Natural killer cell (primary cell): ENCODE measurements around the gene PUM1. TPM values are rescaled to one million over a fixed set of nuclear protein-coding genes. Genes with fewer than 3 reads are reported as not detected.

Source experiments
- ATAC-seq, 3 donors: fragments of 150-1000 bp in 2 of 3; fragments of 200-7000 bp in 1 of 3; cut with Tn5 transposase; 1 replicate in 1 of 3; 2 replicates in 2 of 3; pipeline ENCODE4 v1.10.0; 2021; ENCODE audit warnings: mild to moderate bottlenecking in 2 of 3, moderate library complexity in 2 of 3
- DNase-seq, 2 donors: peaks; one replicate each; pipeline versions ENCODE4 v3.0.0 to v3.0.0-alpha.2; 2013 to 2021; ENCODE audit warnings: mixed read lengths in 1 of 2
- H3K27ac ChIP-seq: one replicate; pipeline ENCODE4 v1.5.1; 2013; ENCODE audit warnings: mild to moderate bottlenecking, low read length
- H3K27me3 ChIP-seq: one replicate; pipeline ENCODE4 v1.6.1; 2013; ENCODE audit warnings: low read length; ENCODE audit not compliant: control insufficient read depth, insufficient read depth
- H3K36me3 ChIP-seq: one replicate; pipeline ENCODE4 v1.6.1; 2013; ENCODE audit warnings: low read length; ENCODE audit not compliant: control insufficient read depth, insufficient read depth
- H3K4me1 ChIP-seq: one replicate; pipeline ENCODE4 v1.6.1; 2013; ENCODE audit warnings: low read length; ENCODE audit not compliant: control insufficient read depth, insufficient read depth
- H3K4me3 ChIP-seq: one replicate; pipeline ENCODE4 v1.5.1; 2013; ENCODE audit warnings: low read length
- H3K9me3 ChIP-seq: one replicate; pipeline ENCODE4 v1.6.1; 2013; ENCODE audit warnings: low read length; ENCODE audit not compliant: control insufficient read depth, insufficient read depth
- H3K27ac Mint-ChIP-seq, 2 donors: one replicate each; pipeline ENCODE4 v1.8.0; 2022; ENCODE audit warnings: mild to moderate bottlenecking in 2 of 2, mixed read lengths in 2 of 2, moderate library complexity in 1 of 2
- H3K27me3 Mint-ChIP-seq, 2 donors: one replicate each; pipeline ENCODE4 v1.8.0; 2022; ENCODE audit warnings: low read depth in 2 of 2, mixed read lengths in 2 of 2
- H3K36me3 Mint-ChIP-seq: one replicate; pipeline ENCODE4 v1.8.0; 2022; ENCODE audit warnings: mixed read lengths
- H3K4me1 Mint-ChIP-seq, 2 donors: one replicate each; pipeline ENCODE4 v1.8.0; 2022; ENCODE audit warnings: mixed read lengths in 2 of 2
- H3K4me3 Mint-ChIP-seq: one replicate; pipeline ENCODE4 v1.8.0; 2022; ENCODE audit warnings: mild to moderate bottlenecking, moderate library complexity, mixed read lengths
- H3K9me3 Mint-ChIP-seq, 2 donors: one replicate each; pipeline ENCODE4 v1.8.0; 2022; ENCODE audit warnings: mixed read lengths in 2 of 2
- WGBS: methylation state at CpG from one replicate; pipeline ENCODE4 v1.1.7; 2013; ENCODE audit warnings: missing lambda C conversion rate; ENCODE audit not compliant: insufficient coverage; 5-methylcytosine and 5-hydroxymethylcytosine counted together
- intact Hi-C: fragments of 100-400 bp; cut with micrococcal nuclease; formaldehyde crosslinking; loops from one replicate; pipeline ENCODE4 v1.14.2; 2022
- total RNA-seq, 4 donors: library from RNA; stranded (reverse); fragments of 120-200 nt in 1 of 4; gene quantifications; one replicate each; pipeline versions ENCODE4 v1.2.3 to v1.2.4, GENCODE V29; 2013 to 2022
- TF ChIP-seq, protein P1 (sequence below): fragments of 200-600 bp; IDR thresholded peaks from one replicate; pipeline ENCODE4 v1.8.0; 2022; ENCODE audit warnings: antibody characterized with exemption

The PUM1 gene
- total RNA-seq, 3 donors from 2014 or later (not counting 1 experiment from before 2014, with no cell fraction given) = 193 to 209 (median 202) TPM

DNA sequence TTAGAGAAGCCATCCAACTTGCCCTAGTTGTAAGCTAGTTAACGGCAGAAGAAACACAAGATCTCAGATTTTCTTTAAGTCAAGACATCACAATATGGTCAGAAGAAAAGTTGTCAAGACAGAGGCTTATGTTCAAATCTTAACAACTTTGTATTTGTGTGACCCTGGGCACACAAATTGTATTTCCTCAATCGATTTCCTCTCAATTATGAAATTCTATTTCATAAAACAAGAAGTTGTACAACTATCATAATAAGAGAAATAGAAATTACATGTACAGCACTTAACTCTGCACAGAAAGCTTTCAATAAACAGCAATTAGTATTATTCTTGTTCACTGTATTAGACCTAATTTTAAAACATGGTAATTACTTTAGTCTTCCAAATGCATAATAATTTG is 94.0 kb downstream of the PUM1 start:
- H3K36me3 ChIP-seq = peaks cover 33% of the 10 kb centered on the region
- no peaks in the 10 kb centered on the region for H3K36me3 Mint-ChIP-seq
- ATAC-seq (no peak), DNase-seq (no peak)
- TF ChIP-seq, protein P1, sequence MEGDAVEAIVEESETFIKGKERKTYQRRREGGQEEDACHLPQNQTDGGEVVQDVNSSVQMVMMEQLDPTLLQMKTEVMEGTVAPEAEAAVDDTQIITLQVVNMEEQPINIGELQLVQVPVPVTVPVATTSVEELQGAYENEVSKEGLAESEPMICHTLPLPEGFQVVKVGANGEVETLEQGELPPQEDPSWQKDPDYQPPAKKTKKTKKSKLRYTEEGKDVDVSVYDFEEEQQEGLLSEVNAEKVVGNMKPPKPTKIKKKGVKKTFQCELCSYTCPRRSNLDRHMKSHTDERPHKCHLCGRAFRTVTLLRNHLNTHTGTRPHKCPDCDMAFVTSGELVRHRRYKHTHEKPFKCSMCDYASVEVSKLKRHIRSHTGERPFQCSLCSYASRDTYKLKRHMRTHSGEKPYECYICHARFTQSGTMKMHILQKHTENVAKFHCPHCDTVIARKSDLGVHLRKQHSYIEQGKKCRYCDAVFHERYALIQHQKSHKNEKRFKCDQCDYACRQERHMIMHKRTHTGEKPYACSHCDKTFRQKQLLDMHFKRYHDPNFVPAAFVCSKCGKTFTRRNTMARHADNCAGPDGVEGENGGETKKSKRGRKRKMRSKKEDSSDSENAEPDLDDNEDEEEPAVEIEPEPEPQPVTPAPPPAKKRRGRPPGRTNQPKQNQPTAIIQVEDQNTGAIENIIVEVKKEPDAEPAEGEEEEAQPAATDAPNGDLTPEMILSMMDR = no peak
- intact Hi-C loops = loop anchor here (10.0 kb wide), 1 partner anchor 93 kb away; the partner anchor contains the start of gene PUM1
- no peaks in the 10 kb centered on the region for H3K4me1 ChIP-seq
- no peak overlapping the region for H3K27ac ChIP-seq
- no peaks in the 10 kb centered on the region for H3K9me3 Mint-ChIP-seq
- no peaks in the 10 kb centered on the region for H3K27me3 ChIP-seq
- no peak overlapping the region for H3K4me3 Mint-ChIP-seq
- H3K4me1 Mint-ChIP-seq = peaks cover 41 to 50% of the 10 kb centered on the region in 2 donors
- H3K9me3 ChIP-seq = no peaks in the 10 kb centered on the region
- peak overlapping the region; percentile 53 to 68 for H3K27ac Mint-ChIP-seq
- no peak overlapping the region for H3K4me3 ChIP-seq
- 100% methylated on average over 1 of the region's 2 CpGs for WGBS
- H3K27me3 Mint-ChIP-seq = no peaks in the 10 kb centered on the region

DNA sequence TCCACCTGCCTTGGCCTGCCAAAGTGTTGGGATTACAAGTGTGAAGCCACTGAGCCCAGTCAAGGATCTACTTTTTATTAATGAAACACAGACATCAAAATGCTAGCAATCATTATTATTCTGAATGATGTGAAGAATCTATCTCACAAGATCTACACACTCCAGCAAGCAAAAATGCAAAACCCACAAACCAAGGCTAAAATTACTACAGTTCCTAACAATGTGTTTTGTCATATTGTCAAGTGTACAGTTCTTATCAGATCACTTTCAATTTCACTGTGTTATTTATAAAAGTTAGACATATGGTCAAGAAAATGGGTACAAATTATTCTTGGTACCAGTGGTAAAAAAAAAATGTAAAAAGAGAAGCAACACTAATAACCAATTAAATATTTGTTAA is 95.6 kb downstream of the PUM1 start:
- no peaks in the 10 kb centered on the region for H3K27me3 ChIP-seq
- Mint-ChIP-seq H3K9me3 (no peaks in the 10 kb centered on the region), H3K27ac (peak overlapping the region; percentile 53 to 54), H3K27me3 (no peaks in the 10 kb centered on the region), H3K4me3 (no peak overlapping the region), H3K4me1 (peaks cover 32 to 41% of the 10 kb centered on the region in 2 donors), H3K36me3 (peaks cover 8% of the 10 kb centered on the region)
- intact Hi-C loops = loop anchor here (10.0 kb wide), 1 partner anchor 95 kb away; the partner anchor contains the start of gene PUM1
- no peak overlapping the region for H3K4me3 ChIP-seq
- no peaks in the 10 kb centered on the region for H3K4me1 ChIP-seq
- TF ChIP-seq, protein P1 = no peak
- peaks cover 48% of the 10 kb centered on the region for H3K36me3 ChIP-seq
- DNase-seq (no peak), ATAC-seq (peak in 1 of 3 donors; percentile 28)
- no peak overlapping the region for H3K27ac ChIP-seq
- H3K9me3 ChIP-seq = no peaks in the 10 kb centered on the region

DNA sequence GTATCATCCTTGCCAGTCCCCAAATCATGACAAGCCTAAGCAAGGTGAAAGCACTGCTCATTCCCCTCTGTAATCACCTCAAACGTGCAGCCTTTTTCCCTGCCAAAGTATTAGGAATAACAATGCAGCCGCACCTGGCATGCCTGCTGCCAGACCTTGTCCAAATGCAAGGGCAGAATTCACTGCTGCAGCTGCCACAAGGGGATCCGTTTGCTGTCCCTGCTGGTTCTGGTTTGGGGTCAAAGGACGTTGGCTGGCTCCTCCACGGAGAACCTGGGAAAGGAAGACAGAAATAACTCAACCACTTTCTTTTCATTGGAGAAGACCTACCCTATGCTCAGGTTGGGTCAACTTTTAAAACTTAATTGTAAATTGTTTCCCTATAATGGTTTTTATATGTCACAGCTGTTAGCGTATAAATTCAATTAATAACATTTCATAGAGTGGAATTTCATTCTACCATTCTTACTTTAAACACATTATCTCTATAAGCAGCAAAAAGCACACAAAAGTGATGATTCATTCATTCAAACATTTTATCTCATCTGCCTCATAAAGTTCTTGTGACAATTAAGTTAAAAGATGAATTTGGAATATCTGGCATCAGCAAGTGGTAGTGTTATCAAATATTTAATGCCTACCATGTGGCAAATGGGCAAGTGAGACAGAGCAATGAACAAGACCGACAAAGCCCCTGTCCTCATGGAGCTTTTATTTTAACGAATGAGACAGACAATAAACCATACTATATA is 97.1 kb downstream of the PUM1 start:
- no peak overlapping the region for H3K27ac ChIP-seq
- no peak overlapping the region for H3K4me3 ChIP-seq
- Mint-ChIP-seq H3K4me1 (peaks cover 37 to 42% of the 10 kb centered on the region in 2 donors), H3K27me3 (no peaks in the 10 kb centered on the region), H3K9me3 (no peaks in the 10 kb centered on the region), H3K36me3 (peaks cover 19% of the 10 kb centered on the region), H3K27ac (peak overlapping the region in 1 of 2 donors; percentile 26), H3K4me3 (no peak overlapping the region)
- no peaks in the 10 kb centered on the region for H3K9me3 ChIP-seq
- WGBS = 93% methylated on average over 6 of the region's 8 CpGs
- DNase-seq (no peak), ATAC-seq (no peak)
- TF ChIP-seq, protein P1 = no peak
- no peaks in the 10 kb centered on the region for H3K4me1 ChIP-seq
- intact Hi-C loops = no loop called here
- H3K36me3 ChIP-seq = peaks cover 56% of the 10 kb centered on the region
- H3K27me3 ChIP-seq = no peaks in the 10 kb centered on the region
